GM10266 (cell line): ENCODE measurements around the gene AKAP9.

Experiments
- DNase-seq: peaks from one replicate; pipeline ENCODE4 v3.0.0; 2012; ENCODE audit errors: extremely low spot score
- TF ChIP-seq, protein P1 (sequence below): IDR thresholded peaks from 2 replicates; pipeline ENCODE4 v1.5.1; 2012; ENCODE audit warnings: mild to moderate bottlenecking, low read depth; ENCODE audit not compliant: control insufficient read depth, insufficient read depth; ENCODE audit errors: missing control alignments

AKAP9 gene

GRCh38 chr7:92035576-92035975 lies 94.9 kb downstream of the AKAP9 start:
- TF ChIP-seq, protein P1, sequence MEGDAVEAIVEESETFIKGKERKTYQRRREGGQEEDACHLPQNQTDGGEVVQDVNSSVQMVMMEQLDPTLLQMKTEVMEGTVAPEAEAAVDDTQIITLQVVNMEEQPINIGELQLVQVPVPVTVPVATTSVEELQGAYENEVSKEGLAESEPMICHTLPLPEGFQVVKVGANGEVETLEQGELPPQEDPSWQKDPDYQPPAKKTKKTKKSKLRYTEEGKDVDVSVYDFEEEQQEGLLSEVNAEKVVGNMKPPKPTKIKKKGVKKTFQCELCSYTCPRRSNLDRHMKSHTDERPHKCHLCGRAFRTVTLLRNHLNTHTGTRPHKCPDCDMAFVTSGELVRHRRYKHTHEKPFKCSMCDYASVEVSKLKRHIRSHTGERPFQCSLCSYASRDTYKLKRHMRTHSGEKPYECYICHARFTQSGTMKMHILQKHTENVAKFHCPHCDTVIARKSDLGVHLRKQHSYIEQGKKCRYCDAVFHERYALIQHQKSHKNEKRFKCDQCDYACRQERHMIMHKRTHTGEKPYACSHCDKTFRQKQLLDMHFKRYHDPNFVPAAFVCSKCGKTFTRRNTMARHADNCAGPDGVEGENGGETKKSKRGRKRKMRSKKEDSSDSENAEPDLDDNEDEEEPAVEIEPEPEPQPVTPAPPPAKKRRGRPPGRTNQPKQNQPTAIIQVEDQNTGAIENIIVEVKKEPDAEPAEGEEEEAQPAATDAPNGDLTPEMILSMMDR, result no peak
- DNase-seq, result no peak

DNA sequence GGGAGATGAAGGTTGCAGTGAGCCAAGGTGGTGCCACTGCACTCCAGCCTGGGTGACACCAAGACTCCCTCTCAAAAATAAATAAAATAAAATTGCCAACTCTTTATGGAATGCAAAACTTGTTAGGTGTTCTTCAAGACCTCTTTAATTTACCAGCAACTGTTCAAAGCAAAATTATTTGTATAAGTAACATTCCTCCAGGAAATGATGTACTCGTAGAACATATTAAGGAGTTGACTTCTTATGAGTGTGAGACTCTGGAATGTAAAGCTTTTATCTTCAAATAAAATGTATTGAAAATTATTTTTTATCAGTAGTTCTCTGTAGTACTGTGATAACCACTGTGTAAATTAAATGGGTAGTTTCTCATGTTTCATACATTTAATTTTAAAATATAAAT lies 99.2 kb downstream of the AKAP9 start:
- no peak for DNase-seq
- TF ChIP-seq, protein P1, result no peak

DNA sequence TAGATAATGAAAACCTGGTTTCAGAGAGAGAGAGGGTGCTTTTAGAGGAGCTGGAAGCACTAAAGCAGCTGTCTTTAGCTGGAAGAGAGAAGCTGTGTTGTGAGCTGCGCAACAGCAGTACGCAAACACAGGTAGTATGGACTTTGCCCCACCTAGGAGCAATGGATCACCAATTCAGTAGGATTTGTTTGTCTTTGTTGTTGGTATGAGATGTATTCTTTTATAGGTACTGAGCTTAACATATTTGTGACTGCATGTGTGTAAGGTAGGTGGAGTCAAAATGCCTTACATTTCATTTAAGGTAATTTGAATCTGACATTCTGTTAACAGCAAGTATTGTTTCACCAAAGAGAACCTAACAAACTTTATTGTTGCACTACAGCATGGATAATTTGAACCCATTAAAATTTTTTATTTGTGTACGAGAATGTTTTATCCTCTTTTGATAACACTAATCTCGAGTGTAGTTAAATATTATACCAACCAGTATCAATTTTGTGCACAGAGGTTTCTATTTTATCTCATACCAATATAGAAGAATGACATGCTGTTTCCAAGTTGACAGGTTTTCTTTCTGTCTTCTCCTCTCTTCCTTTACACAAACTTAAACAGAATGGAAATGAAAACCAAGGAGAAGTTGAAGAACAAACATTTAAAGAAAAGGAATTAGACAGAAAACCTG lies 101.5 kb downstream of the AKAP9 start:
- TF ChIP-seq, protein P1, result no peak
- DNase-seq, result no peak

DNA sequence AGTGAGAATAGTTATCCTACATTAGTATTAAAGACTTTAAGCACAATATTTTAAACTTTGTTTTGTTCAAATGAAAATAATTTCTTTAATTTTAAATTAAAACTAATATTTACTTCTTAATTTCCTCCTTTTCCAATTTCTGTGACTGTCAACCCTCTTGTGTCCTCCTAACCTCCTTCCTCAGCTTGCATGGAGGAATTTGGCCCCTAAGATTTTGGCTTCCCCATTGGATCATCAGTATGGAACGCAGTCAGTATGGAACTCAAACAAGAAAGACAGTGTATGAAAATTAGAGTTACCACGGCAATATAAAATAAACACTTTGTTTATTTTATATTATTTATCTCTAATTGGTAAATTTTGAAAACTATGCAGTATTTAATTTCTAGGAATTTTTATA lies 102.4 kb downstream of the AKAP9 start:
- DNase-seq, result no peak
- TF ChIP-seq, protein P1, result no peak

DNA sequence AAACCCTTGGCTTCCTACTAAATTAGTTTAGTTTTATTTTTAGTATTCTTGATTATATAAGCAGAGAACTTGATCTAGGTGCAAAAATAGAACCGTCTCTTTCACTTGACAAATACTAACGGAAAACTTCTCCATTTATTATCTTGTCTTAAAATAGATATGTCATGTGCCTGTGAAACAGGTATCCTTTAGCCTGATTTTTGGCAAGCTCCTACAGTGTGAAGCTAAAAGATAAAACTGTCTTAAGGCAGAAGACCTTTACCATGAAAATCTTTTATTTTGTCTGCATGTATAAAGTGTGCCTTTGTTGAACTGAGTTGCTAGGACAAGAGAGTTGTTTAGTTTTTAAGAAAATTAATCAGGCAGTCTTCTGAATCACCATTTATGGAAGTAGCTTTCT lies 103.0 kb downstream of the AKAP9 start:
- DNase-seq, result no peak
- TF ChIP-seq, protein P1, result no peak

DNA sequence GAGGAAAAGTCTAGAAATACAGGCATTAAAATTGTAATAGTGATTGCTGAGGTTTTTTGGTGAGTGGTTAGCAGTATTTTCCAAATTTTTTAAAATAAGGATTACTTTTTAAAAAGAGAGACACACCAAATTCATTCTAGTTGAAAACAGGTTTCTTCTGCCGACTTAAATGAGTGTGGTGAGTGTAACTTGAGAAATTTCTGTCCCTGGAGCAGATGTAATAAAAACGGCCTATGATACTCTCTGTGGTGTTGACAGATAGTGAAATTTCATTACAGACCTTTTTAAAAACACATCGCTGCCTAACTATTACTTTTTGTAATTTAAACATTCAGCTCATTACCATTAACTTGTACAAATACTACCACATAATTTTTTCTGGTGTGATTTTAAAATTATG lies 103.5 kb downstream of the AKAP9 start:
- DNase-seq, result no peak
- TF ChIP-seq, protein P1, result no peak

DNA sequence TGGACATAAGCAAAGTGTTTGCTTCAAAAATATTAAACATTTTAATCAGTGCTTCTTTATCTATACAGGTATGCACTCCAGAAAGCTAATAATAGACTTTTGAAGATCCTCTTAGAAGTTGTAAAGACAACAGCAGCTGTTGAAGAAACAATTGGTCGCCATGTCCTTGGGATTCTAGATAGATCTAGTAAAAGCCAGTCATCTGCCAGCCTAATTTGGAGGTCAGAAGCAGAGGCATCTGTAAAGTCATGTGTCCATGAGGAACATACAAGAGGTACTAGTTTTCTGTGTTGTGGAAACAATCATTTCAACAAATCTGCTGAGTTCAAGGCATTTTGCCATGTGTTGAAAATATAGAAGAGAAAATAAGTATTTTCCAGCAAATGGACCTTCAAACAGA lies 104.3 kb downstream of the AKAP9 start:
- DNase-seq, result no peak
- TF ChIP-seq, protein P1, result no peak
